Neutrophil (primary cell): ENCODE results near the gene VDR.

Experiments
- H3K27ac ChIP-seq: fragments of 200-600 bp; sonication (generic); 2 replicates; pipeline ENCODE4 v1.5.1; 2016; ENCODE audit warnings: mild to moderate bottlenecking, moderate library complexity
- H3K27me3 ChIP-seq: fragments of 200-600 bp; sonication (generic); 2 replicates; pipeline ENCODE4 v1.6.0; 2016; ENCODE audit warnings: mild to moderate bottlenecking
- H3K36me3 ChIP-seq: fragments of 200-600 bp; sonication (generic); 2 replicates; pipeline ENCODE4 v1.5.1; 2017
- H3K4me1 ChIP-seq, 2 experiments: fragments of 200-600 bp in 1 of 2; sonication (generic) in 1 of 2; 1 replicate in 1 of 2; 2 replicates in 1 of 2; pipeline versions ENCODE4 v1.5.1 to v1.6.1; 2013 to 2016; ENCODE audit warnings: low read depth in 1 of 2, low read length in 1 of 2, mild to moderate bottlenecking in 1 of 2, moderate library complexity in 1 of 2; ENCODE audit not compliant: control insufficient read depth in 1 of 2, insufficient read depth in 1 of 2
- H3K4me3 ChIP-seq, 2 experiments: fragments of 200-600 bp in 1 of 2; sonication (generic) in 1 of 2; 1 replicate in 1 of 2; 2 replicates in 1 of 2; pipeline ENCODE4 v1.5.1; 2013 to 2016; ENCODE audit warnings: low read depth in 1 of 2, low read length in 1 of 2, mild to moderate bottlenecking in 1 of 2, moderate library complexity in 1 of 2
- H3K9me3 ChIP-seq: fragments of 200-600 bp; sonication (generic); 2 replicates; pipeline ENCODE4 v1.5.1; 2016
- TF ChIP-seq, protein P1 (sequence below): fragments of 200-600 bp; sonication (generic); IDR thresholded peaks from 2 replicates; pipeline ENCODE4 v1.5.1; 2016; ENCODE audit warnings: antibody characterized with exemption

VDR gene

DNA sequence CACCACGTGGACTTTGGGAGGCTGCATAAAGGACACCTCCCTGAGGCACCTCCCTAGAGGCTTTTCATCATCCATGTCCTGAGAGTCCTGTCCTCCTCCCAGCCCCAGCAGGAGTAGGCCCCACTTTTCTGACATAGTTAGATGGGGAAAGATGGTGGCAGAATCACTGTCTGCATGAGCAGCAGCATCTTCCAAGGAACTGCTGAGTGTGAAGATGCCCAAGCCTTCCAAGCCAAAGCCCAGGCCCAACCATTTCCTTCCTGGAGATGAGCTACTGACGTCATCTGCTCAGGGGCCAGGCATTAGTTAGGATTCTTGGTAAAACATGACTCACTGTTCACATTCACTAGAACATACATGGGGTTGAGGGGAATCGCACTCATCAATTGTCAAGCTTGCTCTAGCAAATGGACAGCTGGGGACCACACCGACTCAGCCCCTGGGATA is 37.3 kb downstream of the VDR start:
- H3K36me3 ChIP-seq, result peaks cover 35% of the 10 kb centered on the region
- TF ChIP-seq, protein P1, sequence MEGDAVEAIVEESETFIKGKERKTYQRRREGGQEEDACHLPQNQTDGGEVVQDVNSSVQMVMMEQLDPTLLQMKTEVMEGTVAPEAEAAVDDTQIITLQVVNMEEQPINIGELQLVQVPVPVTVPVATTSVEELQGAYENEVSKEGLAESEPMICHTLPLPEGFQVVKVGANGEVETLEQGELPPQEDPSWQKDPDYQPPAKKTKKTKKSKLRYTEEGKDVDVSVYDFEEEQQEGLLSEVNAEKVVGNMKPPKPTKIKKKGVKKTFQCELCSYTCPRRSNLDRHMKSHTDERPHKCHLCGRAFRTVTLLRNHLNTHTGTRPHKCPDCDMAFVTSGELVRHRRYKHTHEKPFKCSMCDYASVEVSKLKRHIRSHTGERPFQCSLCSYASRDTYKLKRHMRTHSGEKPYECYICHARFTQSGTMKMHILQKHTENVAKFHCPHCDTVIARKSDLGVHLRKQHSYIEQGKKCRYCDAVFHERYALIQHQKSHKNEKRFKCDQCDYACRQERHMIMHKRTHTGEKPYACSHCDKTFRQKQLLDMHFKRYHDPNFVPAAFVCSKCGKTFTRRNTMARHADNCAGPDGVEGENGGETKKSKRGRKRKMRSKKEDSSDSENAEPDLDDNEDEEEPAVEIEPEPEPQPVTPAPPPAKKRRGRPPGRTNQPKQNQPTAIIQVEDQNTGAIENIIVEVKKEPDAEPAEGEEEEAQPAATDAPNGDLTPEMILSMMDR, result no peak
- H3K4me3 ChIP-seq, result no peak overlapping the region
- no peak overlapping the region for H3K27ac ChIP-seq
- H3K27me3 ChIP-seq, result no peaks in the 10 kb centered on the region
- no peaks in the 10 kb centered on the region for H3K9me3 ChIP-seq
- H3K4me1 ChIP-seq, result peaks cover 4 to 5% of the 10 kb centered on the region in 2 experiments

GRCh38 chr12:47864646-47865235 is 40.1 kb downstream of the VDR start:
- H3K27me3 ChIP-seq, result no peaks in the 10 kb centered on the region
- peaks cover 9 to 14% of the 10 kb centered on the region in 2 experiments for H3K4me1 ChIP-seq
- H3K36me3 ChIP-seq, result peaks cover 55% of the 10 kb centered on the region
- H3K27ac ChIP-seq, result no peak overlapping the region
- TF ChIP-seq, protein P1, result no peak
- no peaks in the 10 kb centered on the region for H3K9me3 ChIP-seq
- H3K4me3 ChIP-seq, result no peak overlapping the region

DNA sequence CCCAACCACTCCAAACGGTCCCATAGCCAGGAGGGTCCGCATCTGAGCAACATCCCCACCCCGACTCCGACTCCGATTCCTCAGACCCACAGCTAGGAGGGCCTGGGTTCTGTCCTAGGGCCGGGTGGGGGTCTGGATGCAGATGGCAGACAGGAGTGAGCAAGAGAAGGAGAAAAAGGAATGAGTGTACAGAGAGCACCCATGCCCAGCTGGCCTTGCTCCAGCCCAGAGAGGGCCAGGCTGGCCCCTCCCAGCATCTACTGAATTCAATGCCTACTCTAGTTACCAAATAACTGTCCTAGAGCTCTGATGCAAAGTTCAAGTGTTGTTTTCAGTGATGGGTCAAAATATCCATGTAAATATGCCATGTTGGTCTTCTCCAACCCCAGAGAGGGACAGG is 40.8 kb downstream of the VDR start:
- H3K9me3 ChIP-seq, result no peaks in the 10 kb centered on the region
- H3K36me3 ChIP-seq, result peaks cover 56% of the 10 kb centered on the region
- peaks cover 9 to 14% of the 10 kb centered on the region in 2 experiments for H3K4me1 ChIP-seq
- no peak overlapping the region for H3K4me3 ChIP-seq
- no peaks in the 10 kb centered on the region for H3K27me3 ChIP-seq
- TF ChIP-seq, protein P1, result no peak
- H3K27ac ChIP-seq, result no peak overlapping the region

DNA sequence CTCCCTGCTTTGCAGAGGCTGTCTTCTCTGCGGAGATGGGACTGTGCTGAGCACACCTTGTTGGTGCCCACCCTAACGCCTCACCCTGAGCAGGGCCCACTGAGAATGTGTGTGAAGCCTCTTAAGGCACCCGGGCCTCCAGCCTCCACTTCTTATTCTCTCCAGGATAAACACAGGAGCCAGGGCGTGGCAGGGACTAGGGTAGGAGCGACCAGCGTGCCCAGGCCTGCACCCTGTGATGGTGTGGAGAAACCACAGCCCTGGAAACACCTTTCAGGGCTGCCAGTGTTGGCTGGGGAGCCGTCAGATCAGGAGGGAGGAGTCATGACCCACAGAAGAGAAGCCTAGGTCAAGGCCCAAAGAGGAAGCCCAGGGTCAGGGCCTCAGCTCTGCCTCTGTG is 41.3 kb downstream of the VDR start:
- Histone ChIP-seq H3K4me3 (no peak overlapping the region), H3K9me3 (no peaks in the 10 kb centered on the region), H3K27me3 (no peaks in the 10 kb centered on the region), H3K27ac (no peak overlapping the region), H3K4me1 (peaks cover 9 to 14% of the 10 kb centered on the region in 2 experiments), H3K36me3 (peaks cover 56% of the 10 kb centered on the region)
- TF ChIP-seq, protein P1, result no peak

- Histone ChIP-seq H3K9me3 (no peaks in the 10 kb centered on the region), H3K27ac (no peak overlapping the region), H3K27me3 (no peaks in the 10 kb centered on the region), H3K4me1 (peaks cover 9 to 14% of the 10 kb centered on the region in 2 experiments), H3K4me3 (no peak overlapping the region), H3K36me3 (peaks cover 62% of the 10 kb centered on the region)
- TF ChIP-seq, protein P1, result no peak
These were observed 41.9 kb downstream of the VDR start for GRCh38 chr12:47862881-47863280.
